Activated CD4-positive, alpha-beta memory T cell treated with anti-CD3 and anti-CD28 coated beads, Interleukin-2, amount 10 ng/mL, durations not matched to agents 7 days and 5 days (primary cell): ENCODE data around the gene CSGALNACT2. TPM values are rescaled to one million over a fixed set of nuclear protein-coding genes. Genes with fewer than 3 reads are reported as not detected.

Experiments
- CTCF ChIA-PET: fragments of 350-600 bp; sonication (Branson Sonifier 250); formaldehyde crosslinking; loops from one replicate; lab custom pipeline; 2021; ENCODE audit warnings: antibody characterized with exemption, inconsistent platforms; lab: Charles Lee
- POLR2A ChIA-PET: fragments of 350-600 bp; sonication (Branson Sonifier 250); formaldehyde crosslinking; loops from one replicate; lab custom pipeline; 2021; ENCODE audit warnings: antibody characterized with exemption; lab: Charles Lee
- DNase-seq: peaks from one replicate; pipeline ENCODE4 v3.0.0-alpha.2; 2020
- H3K27ac Mint-ChIP-seq: one replicate; pipeline ENCODE4 v1.8.0; 2021; ENCODE audit warnings: mild to moderate bottlenecking, mixed read lengths
- H3K27me3 Mint-ChIP-seq: one replicate; pipeline ENCODE4 v1.8.0; 2021; ENCODE audit warnings: mixed read lengths
- H3K36me3 Mint-ChIP-seq: one replicate; pipeline ENCODE4 v1.8.0; 2021; ENCODE audit warnings: low read depth, mixed read lengths
- H3K4me1 Mint-ChIP-seq: one replicate; pipeline ENCODE4 v1.8.0; 2021; ENCODE audit warnings: mixed read lengths
- H3K4me3 Mint-ChIP-seq: one replicate; pipeline ENCODE4 v1.8.0; 2021; ENCODE audit warnings: mild to moderate bottlenecking, mixed read lengths
- H3K9me3 Mint-ChIP-seq: one replicate; pipeline ENCODE4 v1.8.0; 2021; ENCODE audit warnings: mixed read lengths
- total RNA-seq, 2 experiments: library from RNA; stranded (reverse); gene quantifications; one replicate each; pipeline ENCODE4 v1.2.3, GENCODE V29; 2021

Gene CSGALNACT2
- total RNA-seq, 2 experiments from 2014 or later: 64.8 to 66.2 TPM

- Mint-ChIP-seq H3K4me1 (peaks cover 58% of the 10 kb centered on the region), H3K27me3 (no peaks in the 10 kb centered on the region), H3K36me3 (no peaks in the 10 kb centered on the region), H3K4me3 (peak overlapping the region; percentile 37), H3K9me3 (no peaks in the 10 kb centered on the region), H3K27ac (peak overlapping the region; percentile 88)
- peak; percentile 87 for DNase-seq
- POLR2A ChIA-PET: interaction anchor here (0.9 to 14.0 kb wide), 20 partner anchors 8 to 482 kb away, joined by 3 to 415 read pairs (median 4); partner anchors contain the start of genes BMS1 and CSGALNACT2
- CTCF ChIA-PET: interaction anchor here (0.8 to 5.3 kb wide), 11 partner anchors 9 to 367 kb away, joined by 3 to 43 read pairs (median 4); partner anchors contain the start of gene CSGALNACT2
These were observed 17.3 kb upstream of the CSGALNACT2 start for GRCh38 chr10:43120929-43121314.

- peak overlapping the region; percentile 37 for H3K4me3 Mint-ChIP-seq
- no peaks in the 10 kb centered on the region for H3K9me3 Mint-ChIP-seq
- peak overlapping the region; percentile 88 for H3K27ac Mint-ChIP-seq
- no peaks in the 10 kb centered on the region for H3K27me3 Mint-ChIP-seq
- no peak for DNase-seq
- no peaks in the 10 kb centered on the region for H3K36me3 Mint-ChIP-seq
- ChIA-PET CTCF (interaction anchor here (0.8 to 5.3 kb wide), 11 partner anchors 8 to 368 kb away, joined by 3 to 43 read pairs (median 4); partner anchors contain the start of gene CSGALNACT2), POLR2A (interaction anchor here (0.9 to 14.0 kb wide), 15 partner anchors 8 to 482 kb away, joined by 3 to 415 read pairs (median 4); partner anchors contain the start of genes BMS1 and CSGALNACT2)
- H3K4me1 Mint-ChIP-seq: peaks cover 62% of the 10 kb centered on the region
These were observed 16.8 kb upstream of the CSGALNACT2 start for GRCh38 chr10:43121444-43121843.

- Mint-ChIP-seq H3K4me1 (peaks cover 69% of the 10 kb centered on the region), H3K27me3 (no peaks in the 10 kb centered on the region), H3K36me3 (no peaks in the 10 kb centered on the region), H3K27ac (peak overlapping the region; percentile 88), H3K4me3 (no peak overlapping the region), H3K9me3 (no peaks in the 10 kb centered on the region)
- DNase-seq: no peak
- ChIA-PET CTCF (interaction anchor here (1.2 to 5.3 kb wide), 5 partner anchors 11 to 83 kb away, joined by 3 to 43 read pairs (median 4); partner anchors contain the start of gene CSGALNACT2), POLR2A (interaction anchor here (1.1 to 14.0 kb wide), 4 partner anchors 11 to 339 kb away, joined by 3 to 415 read pairs (median 31); partner anchors contain the start of gene CSGALNACT2)
These were observed 16.1 kb upstream of the CSGALNACT2 start for GRCh38 chr10:43122096-43122495.

GRCh38 chr10:43122826-43123225 lies 15.4 kb upstream of the CSGALNACT2 start:
- POLR2A ChIA-PET: interaction anchor here (1.3 to 14.0 kb wide), 3 partner anchors 10 to 340 kb away, joined by 3 to 415 read pairs (median 59); partner anchors contain the start of gene CSGALNACT2
- CTCF ChIA-PET: interaction anchor here (1.2 to 5.3 kb wide), 3 partner anchors 16 to 82 kb away, joined by 3 to 43 read pairs (median 4); partner anchors contain the start of gene CSGALNACT2
- Mint-ChIP-seq H3K9me3 (no peaks in the 10 kb centered on the region), H3K4me3 (no peak overlapping the region), H3K27me3 (no peaks in the 10 kb centered on the region), H3K27ac (peak overlapping the region; percentile 88), H3K36me3 (no peaks in the 10 kb centered on the region), H3K4me1 (peaks cover 76% of the 10 kb centered on the region)
- DNase-seq: no peak

GRCh38 chr10:43123361-43124093 lies 14.7 kb upstream of the CSGALNACT2 start:
- H3K27ac Mint-ChIP-seq: peak overlapping the region; percentile 23
- no peaks in the 10 kb centered on the region for H3K27me3 Mint-ChIP-seq
- H3K36me3 Mint-ChIP-seq: no peaks in the 10 kb centered on the region
- POLR2A ChIA-PET: interaction anchor here (5.6 to 14.0 kb wide), 2 partner anchors 10 to 16 kb away, joined by 59 to 415 read pairs; partner anchors contain the start of gene CSGALNACT2
- no peaks in the 10 kb centered on the region for H3K9me3 Mint-ChIP-seq
- peaks cover 82% of the 10 kb centered on the region for H3K4me1 Mint-ChIP-seq
- H3K4me3 Mint-ChIP-seq: no peak overlapping the region
- peak; percentile 14 for DNase-seq
- CTCF ChIA-PET: interaction anchor here (1.2 to 5.3 kb wide), 2 partner anchors 15 to 70 kb away, joined by 3 to 43 read pairs; partner anchors contain the start of gene CSGALNACT2

GRCh38 chr10:43124094-43124521 lies 14.1 kb upstream of the CSGALNACT2 start:
- peak; percentile 14 for DNase-seq
- Mint-ChIP-seq H3K4me3 (no peak overlapping the region), H3K4me1 (peaks cover 84% of the 10 kb centered on the region), H3K9me3 (no peaks in the 10 kb centered on the region), H3K36me3 (no peaks in the 10 kb centered on the region), H3K27me3 (no peaks in the 10 kb centered on the region), H3K27ac (peak overlapping the region; percentile 23)
- POLR2A ChIA-PET: interaction anchor here (5.6 to 14.0 kb wide), 2 partner anchors 9 to 15 kb away, joined by 59 to 415 read pairs; partner anchors contain the start of gene CSGALNACT2
- CTCF ChIA-PET: no interaction called here

- H3K36me3 Mint-ChIP-seq: no peaks in the 10 kb centered on the region
- peaks cover 86% of the 10 kb centered on the region for H3K4me1 Mint-ChIP-seq
- no peaks in the 10 kb centered on the region for H3K9me3 Mint-ChIP-seq
- peak; percentile 14 for DNase-seq
- POLR2A ChIA-PET: interaction anchor here (5.6 to 14.0 kb wide), 2 partner anchors 8 to 15 kb away, joined by 59 to 415 read pairs; partner anchors contain the start of gene CSGALNACT2
- H3K27me3 Mint-ChIP-seq: no peaks in the 10 kb centered on the region
- no peak overlapping the region for H3K27ac Mint-ChIP-seq
- no peak overlapping the region for H3K4me3 Mint-ChIP-seq
- CTCF ChIA-PET: no interaction called here
These were observed 13.5 kb upstream of the CSGALNACT2 start for GRCh38 chr10:43124574-43125273.

GRCh38 chr10:43125274-43125845 lies 12.9 kb upstream of the CSGALNACT2 start:
- DNase-seq: no peak
- Mint-ChIP-seq H3K9me3 (no peaks in the 10 kb centered on the region), H3K27me3 (no peaks in the 10 kb centered on the region), H3K36me3 (no peaks in the 10 kb centered on the region), H3K4me1 (peaks cover 85% of the 10 kb centered on the region), H3K27ac (no peak overlapping the region), H3K4me3 (no peak overlapping the region)
- POLR2A ChIA-PET: interaction anchor here (14.0 kb wide), 1 partner anchor 14 kb away, joined by 415 read pairs; the partner anchor contains the start of gene CSGALNACT2
- CTCF ChIA-PET: no interaction called here

- ChIA-PET POLR2A (interaction anchor here (14.0 kb wide), 1 partner anchor 13 kb away, joined by 415 read pairs; the partner anchor contains the start of gene CSGALNACT2), CTCF (no interaction called here)
- Mint-ChIP-seq H3K27ac (peak overlapping the region; percentile 84), H3K9me3 (no peaks in the 10 kb centered on the region), H3K4me3 (no peak overlapping the region), H3K4me1 (peaks cover 85% of the 10 kb centered on the region), H3K36me3 (no peaks in the 10 kb centered on the region), H3K27me3 (no peaks in the 10 kb centered on the region)
- peak; percentile 12 for DNase-seq
These were observed 12.1 kb upstream of the CSGALNACT2 start for GRCh38 chr10:43125881-43126731.

- POLR2A ChIA-PET: interaction anchor here (14.0 kb wide), 1 partner anchor 12 kb away, joined by 415 read pairs; the partner anchor contains the start of gene CSGALNACT2
- Mint-ChIP-seq H3K4me1 (peaks cover 85% of the 10 kb centered on the region), H3K36me3 (no peaks in the 10 kb centered on the region), H3K4me3 (no peak overlapping the region), H3K27ac (peak overlapping the region; percentile 84), H3K9me3 (no peaks in the 10 kb centered on the region), H3K27me3 (no peaks in the 10 kb centered on the region)
- DNase-seq: peak; percentile 16
- CTCF ChIA-PET: interaction anchor here (0.6 kb wide), 1 partner anchor 267 kb away, joined by 3 read pairs; no protein-coding TSS in a partner anchor
These were observed 11.4 kb upstream of the CSGALNACT2 start for GRCh38 chr10:43126759-43127424.

- POLR2A ChIA-PET: interaction anchor here (14.0 kb wide), 1 partner anchor 12 kb away, joined by 415 read pairs; the partner anchor contains the start of gene CSGALNACT2
- Mint-ChIP-seq H3K36me3 (no peaks in the 10 kb centered on the region), H3K9me3 (no peaks in the 10 kb centered on the region), H3K27me3 (no peaks in the 10 kb centered on the region), H3K4me1 (peaks cover 84% of the 10 kb centered on the region), H3K4me3 (no peak overlapping the region), H3K27ac (peak overlapping the region; percentile 84)
- CTCF ChIA-PET: interaction anchor here (0.6 kb wide), 1 partner anchor 267 kb away, joined by 3 read pairs; no protein-coding TSS in a partner anchor
- no peak for DNase-seq
These were observed 10.8 kb upstream of the CSGALNACT2 start for GRCh38 chr10:43127442-43127841.
